ENCODE data around the gene SLC2A4RG. TPM values are rescaled to one million over a fixed set of nuclear protein-coding genes. Genes with fewer than 3 reads are reported as not detected.

Gene SLC2A4RG
- total and polyA plus RNA-seq, 2 donors (not counting 3 experiments of a cell fraction or from before 2014, with no cell fraction given), result 41.7 to 69.4 TPM

GRCh38 chr20:63735859-63736718 lies 3.5 kb upstream of the SLC2A4RG start, which contains the start of gene LIME1:
TSS of gene LIME1 (plus strand) at chr20:63736664. CDS start at chr20:63737550, 886 bp downstream.
- Histone ChIP-seq H3K9me1 (replicated peaks; ENCODE audit: control insufficient read depth, extremely low read depth, insufficient read depth, low read length) (no peaks in the 10 kb centered on the region), H3K27ac (ENCODE audit: insufficient read depth, low read depth, low read length) (no peak within 1 kb of the TSS), H3K4me1 (ENCODE audit: control insufficient read depth, extremely low read depth, insufficient read depth, low read length) (peaks cover 3% of the 10 kb centered on the region), H3K27me3 (ENCODE audit: control insufficient read depth in 2 of 2, insufficient read depth in 2 of 2, low read length in 2 of 2) (no peaks in the 10 kb centered on the region), H3K9me3 (replicated peaks; ENCODE audit: control insufficient read depth, insufficient read depth, low read length) (no peaks in the 10 kb centered on the region), H3K4me2 (ENCODE audit: insufficient read depth, low read length) (no peak within 1 kb of the TSS), H3K36me3 (ENCODE audit: control insufficient read depth in 2 of 2, extremely low read depth in 1 of 2, insufficient read depth in 2 of 2, low read length in 2 of 2) (peaks cover 0 to 22% of the 10 kb centered on the region in 2 experiments), H2AFZ (ENCODE audit: low read depth, low read length) (no peak within 1 kb of the TSS), H3K4me3 (replicated peaks in 1 of 3; ENCODE audit: insufficient read depth in 1 of 3, low read depth in 1 of 3, low read length in 3 of 3) (no peak within 1 kb of the TSS), H3K79me2 (ENCODE audit: control insufficient read depth, insufficient read depth, low read length) (peaks cover 8% of the 10 kb centered on the region), H3K9ac (replicated peaks; ENCODE audit: extremely low read depth, insufficient read depth, low read length) (no peak within 1 kb of the TSS), H4K20me1 (replicated peaks; ENCODE audit: control insufficient read depth, extremely low read depth, insufficient read depth, low read length) (no peaks in the 10 kb centered on the region)
- ChIA-PET POLR2A (no interaction called here), CTCF (interaction anchor here (0.6 to 2.1 kb wide), 4 partner anchors 28 to 198 kb away, joined by 3 to 7 read pairs (median 4); partner anchors contain the start of genes ARFRP1 and ZGPAT)
- DNase-seq (ENCODE audit: low read depth, low spot score) (no peak), FAIRE-seq (no peak)
- intact Hi-C loops (cut with micrococcal nuclease), result loop anchor here (5.0 kb wide), 1 partner anchor 39 kb away; the partner anchor contains the start of gene TNFRSF6B
- TF ChIP-seq POLR2AphosphoS5 (IDR thresholded peaks at IDR 0.05; ENCODE audit: insufficient read depth, low read depth, low read length) (no peak), FOS (IDR thresholded peaks at IDR 0.05; ENCODE audit: borderline replicate concordance, insufficient read depth, low read length) (no peak), MYC (IDR thresholded peaks at IDR 0.05; ENCODE audit: low read depth, low read length) (no peak), EZH2 (IDR thresholded peaks at IDR 0.05; ENCODE audit: borderline replicate concordance, low read depth, low read length, severe bottlenecking) (no peak), MAX (IDR thresholded peaks at IDR 0.05; ENCODE audit: insufficient read depth, insufficient read length) (no peak), GATA2 (IDR thresholded peaks at IDR 0.05; ENCODE audit: insufficient read depth, insufficient read length, low read depth, low read length) (no peak), POLR2A (IDR thresholded peaks at IDR 0.05; ENCODE audit: low read depth, low read length) (no peak), JUN (IDR thresholded peaks at IDR 0.05; ENCODE audit: borderline replicate concordance, insufficient read depth, insufficient read length, low read depth) (no peak), CTCF (IDR thresholded peaks at IDR 0.05; ENCODE audit: extremely low read depth in 1 of 2, insufficient read depth in 1 of 2, low read depth in 1 of 2, low read length in 2 of 2) (no peak)
- BruUV-seq (replicated peaks), result no TSS peak
- dilution Hi-C loops (cut with MboI; ENCODE audit: extremely low pct_ligation_motif_present, low sequenced_read_pairs), result no loop called here
